GM12878 (cell line): ENCODE data around the gene SLC35A4. TPM values are rescaled to one million over a fixed set of nuclear protein-coding genes. Genes with fewer than 3 reads are reported as not detected.

Source experiments
- ATAC-seq: fragments of 200-7000 bp; cut with Tn5 transposase; 3 replicates; pipeline ENCODE4 v1.9.1; 2020; ENCODE audit warnings: mild to moderate bottlenecking, moderate library complexity
- BruUV-seq: library from RNA; stranded (reverse); fragments of 400-500 nt; replicated peaks from 2 replicates; lab custom pipeline; 2021; lab: Mats Ljungman, UMichigan
- CTCF ChIA-PET: fragments of 300-600 bp; sonication (Branson Sonifier 250); formaldehyde crosslinking; extraction: SDS; loops from one replicate; lab custom pipeline; 2021; ENCODE audit warnings: inconsistent platforms; lab: Yijun Ruan, JAX
- POLR2A ChIA-PET: fragments of 350-600 bp; formaldehyde crosslinking; extraction: SDS; loops from one replicate; lab custom pipeline; 2021; ENCODE audit warnings: inconsistent platforms; lab: Charles Lee
- RAD21 ChIA-PET: fragments of 300-600 bp; sonication (Branson Sonifier 250); formaldehyde crosslinking; loops from one replicate; lab custom pipeline; 2023; ENCODE audit warnings: antibody characterized with exemption; ENCODE audit not compliant: unreplicated experiment; lab: Charles Lee
- SMC1A ChIA-PET: fragments of 300-600 bp; sonication (Branson Sonifier 250); formaldehyde crosslinking; loops from one replicate; lab custom pipeline; 2023; ENCODE audit not compliant: unreplicated experiment, uncharacterized antibody; lab: Charles Lee
- DNase-seq: peaks from one replicate; pipeline ENCODE4 v3.0.0-alpha.2; 2011; ENCODE audit warnings: low read depth, low spot score
- FAIRE-seq: peaks from 3 replicates; lab custom pipeline; 2011; peaks lifted over from hg19 to GRCh38; lab: Jason Lieb, UNC
- H2AFZ ChIP-seq: 2 replicates; pipeline ENCODE4 v1.6.0; 2011; ENCODE audit warnings: low read depth, low read length, control low read depth; ENCODE audit not compliant: control insufficient read depth
- H3K27ac ChIP-seq: 2 replicates; pipeline ENCODE4 v1.5.1; 2011; ENCODE audit warnings: control low read depth; ENCODE audit not compliant: control insufficient read depth, insufficient read depth
- H3K27me3 ChIP-seq, 2 experiments: replicated peaks in 1 of 2; 2 replicates each; pipeline versions ENCODE4 v1.6.0 to v1.6.1; 2011; ENCODE audit warnings: low read length in 1 of 2; ENCODE audit not compliant: control insufficient read depth in 2 of 2, insufficient read depth in 2 of 2
- H3K36me3 ChIP-seq, 2 experiments: 2 replicates each; pipeline ENCODE4 v1.5.1; 2011; ENCODE audit warnings: low read length in 1 of 2; ENCODE audit not compliant: control insufficient read depth in 2 of 2, insufficient read depth in 2 of 2
- H3K4me1 ChIP-seq: 2 replicates; pipeline ENCODE4 v1.6.1; 2011; ENCODE audit warnings: mild to moderate bottlenecking, low read length, moderate library complexity, mixed read lengths; ENCODE audit not compliant: control insufficient read depth, insufficient read depth
- H3K4me2 ChIP-seq: 2 replicates; pipeline ENCODE4 v1.6.0; 2011; ENCODE audit warnings: control low read depth; ENCODE audit not compliant: control insufficient read depth, insufficient read depth
- H3K4me3 ChIP-seq: fragments of 200-600 bp; sonication (generic); 2 replicates; pipeline ENCODE4 v1.5.1; 2016
- H3K79me2 ChIP-seq: 2 replicates; pipeline ENCODE4 v1.6.0; 2011; ENCODE audit warnings: low read length; ENCODE audit not compliant: control insufficient read depth, insufficient read depth
- H3K9ac ChIP-seq: 2 replicates; pipeline ENCODE4 v1.8.0; 2011; ENCODE audit warnings: low read length, control low read depth, mixed read lengths; ENCODE audit not compliant: control insufficient read depth, insufficient read depth
- H3K9me3 ChIP-seq: replicated peaks from 3 replicates; pipeline ENCODE4 v1.5.1; 2011; ENCODE audit warnings: mild to moderate bottlenecking, low read length; ENCODE audit not compliant: control insufficient read depth, insufficient read depth
- H4K20me1 ChIP-seq: 2 replicates; pipeline ENCODE4 v1.6.0; 2011; ENCODE audit not compliant: control insufficient read depth, insufficient read depth
- ESRRA ChIP-seq: IDR thresholded peaks from 2 replicates; pipeline ENCODE4 v1.6.1; 2012; ENCODE audit warnings: mild to moderate bottlenecking, low read length, improper control_type of control experiment
- FOXK2 ChIP-seq: fragments of 450-650 bp; IDR thresholded peaks from 2 replicates; pipeline ENCODE4 v1.6.1; 2017; ENCODE audit warnings: mild to moderate bottlenecking, moderate library complexity
- FOXM1 ChIP-seq: IDR thresholded peaks from 2 replicates; pipeline ENCODE4 v1.6.1; 2012; ENCODE audit warnings: low read depth, mild to moderate bottlenecking, inconsistent platforms, low read length, moderate library complexity
- HDGF ChIP-seq: fragments of 450-650 bp; IDR thresholded peaks from 2 replicates; pipeline ENCODE4 v1.6.1; 2016; ENCODE audit warnings: antibody characterized with exemption
- IKZF2 ChIP-seq, 2 experiments: fragments of 450-650 bp; IDR thresholded peaks; 2 replicates each; pipeline ENCODE4 v1.6.1; 2017; ENCODE audit warnings: mild to moderate bottlenecking in 2 of 2, moderate library complexity in 2 of 2
- KLF5 ChIP-seq: fragments of 450-650 bp; IDR thresholded peaks from 2 replicates; pipeline ENCODE4 v1.6.1; 2014; ENCODE audit warnings: mild to moderate bottlenecking; ENCODE audit not compliant: partially characterized antibody
- MTA3 ChIP-seq: IDR thresholded peaks from 2 replicates; pipeline ENCODE4 v1.6.1; 2012; ENCODE audit warnings: low read length, inconsistent platforms, borderline replicate concordance
- ZNF217 ChIP-seq: fragments of 450-650 bp; IDR thresholded peaks from 2 replicates; pipeline ENCODE4 v1.6.1; 2017; ENCODE audit warnings: antibody characterized with exemption, mild to moderate bottlenecking
- WGBS: methylation state at CpG from one replicate; pipeline ENCODE4 v1.1.6; 2016; ENCODE audit warnings: low lambda C conversion rate; ENCODE audit not compliant: insufficient replicate concordance, insufficient coverage; ENCODE audit errors: missing lambda C conversion rate; 5-methylcytosine and 5-hydroxymethylcytosine counted together
- in situ Hi-C: fragments of 300-500 bp; cut with MboI; formaldehyde crosslinking; loops from 9 replicates; pipeline ENCODE4 v1.14.3; 2018; ENCODE audit warnings: mixed read lengths
- intact Hi-C: fragments of 100-400 bp; cut with micrococcal nuclease; formaldehyde crosslinking; loops from one replicate; pipeline ENCODE4 v1.14.2; 2022; ENCODE audit not compliant: unreplicated experiment
- polyA plus RNA-seq, 11 experiments: library from polyadenylated mRNA; depleted of rRNA in 4 of 11; unstranded in 6 of 11; stranded (reverse) in 5 of 11; fragments of >200 nt; fragmentation: Nextera tagmentation in 4 of 11; fragmentation: Illumina TruSeq in 1 of 11; extraction: Ambion mirVana in 4 of 11; extraction: Trizol in 1 of 11; gene quantifications; 1 replicate in 1 of 11; 2 replicates in 10 of 11; pipeline versions ENCODE4 v1.2.1 to v1.2.3, GENCODE V29; 2011 to 2016; ENCODE audit warnings: inconsistent platforms in 2 of 11, missing spikeins in 2 of 11, low read depth in 1 of 11
- total RNA-seq, 4 experiments: library from RNA; depleted of rRNA in 3 of 4; stranded (reverse); fragments of >200 nt in 3 of 4; fragmentation: Illumina TruSeq in 1 of 4; extraction: Trizol in 1 of 4; gene quantifications; 2 replicates each; pipeline versions ENCODE4 v1.2.1 to v1.2.3, GENCODE V29; 2013 to 2021
- TF ChIP-seq, protein P1 (sequence below): IDR thresholded peaks from 2 replicates; pipeline ENCODE4 v1.6.1; 2011; ENCODE audit warnings: borderline replicate concordance, low read depth, mild to moderate bottlenecking, moderate library complexity, mixed read lengths, low read length; ENCODE audit not compliant: insufficient read depth; ENCODE audit errors: extremely low read length
- TF ChIP-seq, protein P2 (sequence below): fragments of 450-650 bp; formaldehyde crosslinking; IDR thresholded peaks from 2 replicates; pipeline ENCODE4 v1.4.0; 2022; ENCODE audit warnings: mild to moderate bottlenecking, moderate library complexity
- TF ChIP-seq, protein P3 (sequence below): fragments of 450-650 bp; IDR thresholded peaks from 2 replicates; pipeline ENCODE4 v1.6.1; 2014; ENCODE audit warnings: mild to moderate bottlenecking

Gene SLC35A4
- total and polyA plus RNA-seq, 10 of the 15 experiments (the other 5 are each of a cell fraction or from before 2014, with no cell fraction given) = 23.8 to 167 (median 114) TPM

DNA sequence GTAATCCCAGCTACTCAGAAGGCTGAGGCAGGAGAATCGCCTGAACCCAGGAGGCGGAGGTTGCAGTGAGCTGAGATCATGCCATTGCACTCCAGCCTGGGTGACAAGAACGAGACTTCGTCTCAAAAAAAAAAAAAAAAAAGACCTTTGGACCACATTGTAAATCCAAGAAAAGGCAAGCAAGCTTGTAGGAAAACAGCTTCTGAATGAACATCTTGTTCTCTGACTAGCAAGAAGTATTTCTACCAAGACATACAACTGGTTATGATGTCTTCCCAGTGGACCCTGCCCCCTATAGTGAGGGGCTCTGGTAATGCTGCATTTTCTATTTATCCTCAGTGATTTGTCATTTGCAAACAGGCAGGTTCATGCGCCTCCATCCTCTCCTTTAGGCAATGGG is 21.7 kb upstream of the SLC35A4 start:
- Histone ChIP-seq H2AFZ (no peak overlapping the region), H4K20me1 (no peaks in the 10 kb centered on the region), H3K4me3 (no peak overlapping the region), H3K27me3 (no peaks in the 10 kb centered on the region), H3K4me1 (peaks cover 9% of the 10 kb centered on the region), H3K9ac (no peak overlapping the region), H3K36me3 (peaks cover 5 to 16% of the 10 kb centered on the region in 2 experiments), H3K27ac (no peak overlapping the region), H3K4me2 (no peak overlapping the region), H3K9me3 (no peaks in the 10 kb centered on the region), H3K79me2 (no peaks in the 10 kb centered on the region)
- intact Hi-C loops = no loop called here
- POLR2A ChIA-PET = interaction anchor here (0.6 to 1.0 kb wide), 2 partner anchors 12 to 288 kb away, joined by 3 to 5 read pairs; no protein-coding TSS in a partner anchor
- CTCF ChIA-PET = no interaction called here
- in situ Hi-C loops = no loop called here
- no TSS peak for BruUV-seq
- ATAC-seq = no peak
- TF ChIP-seq MTA3 = no peak
- TF ChIP-seq FOXK2 = no peak
- TF ChIP-seq KLF5 = no peak
- TF ChIP-seq, protein P1, sequence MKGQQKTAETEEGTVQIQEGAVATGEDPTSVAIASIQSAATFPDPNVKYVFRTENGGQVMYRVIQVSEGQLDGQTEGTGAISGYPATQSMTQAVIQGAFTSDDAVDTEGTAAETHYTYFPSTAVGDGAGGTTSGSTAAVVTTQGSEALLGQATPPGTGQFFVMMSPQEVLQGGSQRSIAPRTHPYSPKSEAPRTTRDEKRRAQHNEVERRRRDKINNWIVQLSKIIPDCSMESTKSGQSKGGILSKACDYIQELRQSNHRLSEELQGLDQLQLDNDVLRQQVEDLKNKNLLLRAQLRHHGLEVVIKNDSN = no peak
- TF ChIP-seq HDGF = no peak
- TF ChIP-seq, protein P2, sequence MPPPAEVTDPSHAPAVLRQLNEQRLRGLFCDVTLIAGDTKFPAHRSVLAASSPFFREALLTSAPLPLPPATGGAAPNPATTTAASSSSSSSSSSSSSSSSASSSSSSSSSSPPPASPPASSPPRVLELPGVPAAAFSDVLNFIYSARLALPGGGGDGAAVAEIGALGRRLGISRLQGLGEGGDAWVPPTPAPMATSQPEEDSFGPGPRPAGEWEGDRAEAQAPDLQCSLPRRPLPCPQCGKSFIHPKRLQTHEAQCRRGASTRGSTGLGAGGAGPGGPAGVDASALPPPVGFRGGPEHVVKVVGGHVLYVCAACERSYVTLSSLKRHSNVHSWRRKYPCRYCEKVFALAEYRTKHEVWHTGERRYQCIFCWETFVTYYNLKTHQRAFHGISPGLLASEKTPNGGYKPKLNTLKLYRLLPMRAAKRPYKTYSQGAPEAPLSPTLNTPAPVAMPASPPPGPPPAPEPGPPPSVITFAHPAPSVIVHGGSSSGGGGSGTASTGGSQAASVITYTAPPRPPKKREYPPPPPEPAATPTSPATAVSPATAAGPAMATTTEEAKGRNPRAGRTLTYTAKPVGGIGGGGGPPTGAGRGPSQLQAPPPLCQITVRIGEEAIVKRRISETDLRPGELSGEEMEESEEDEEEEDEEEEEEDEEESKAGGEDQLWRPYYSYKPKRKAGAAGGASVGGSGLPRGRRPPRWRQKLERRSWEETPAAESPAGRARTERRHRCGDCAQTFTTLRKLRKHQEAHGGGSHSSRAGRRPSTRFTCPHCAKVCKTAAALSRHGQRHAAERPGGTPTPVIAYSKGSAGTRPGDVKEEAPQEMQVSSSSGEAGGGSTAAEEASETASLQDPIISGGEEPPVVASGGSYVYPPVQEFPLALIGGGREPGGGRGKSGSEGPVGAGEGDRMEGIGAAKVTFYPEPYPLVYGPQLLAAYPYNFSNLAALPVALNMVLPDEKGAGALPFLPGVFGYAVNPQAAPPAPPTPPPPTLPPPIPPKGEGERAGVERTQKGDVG = no peak
- no peak for TF ChIP-seq ESRRA
- TF ChIP-seq, protein P3, sequence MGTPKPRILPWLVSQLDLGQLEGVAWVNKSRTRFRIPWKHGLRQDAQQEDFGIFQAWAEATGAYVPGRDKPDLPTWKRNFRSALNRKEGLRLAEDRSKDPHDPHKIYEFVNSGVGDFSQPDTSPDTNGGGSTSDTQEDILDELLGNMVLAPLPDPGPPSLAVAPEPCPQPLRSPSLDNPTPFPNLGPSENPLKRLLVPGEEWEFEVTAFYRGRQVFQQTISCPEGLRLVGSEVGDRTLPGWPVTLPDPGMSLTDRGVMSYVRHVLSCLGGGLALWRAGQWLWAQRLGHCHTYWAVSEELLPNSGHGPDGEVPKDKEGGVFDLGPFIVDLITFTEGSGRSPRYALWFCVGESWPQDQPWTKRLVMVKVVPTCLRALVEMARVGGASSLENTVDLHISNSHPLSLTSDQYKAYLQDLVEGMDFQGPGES = no peak
- no peak for TF ChIP-seq FOXM1
- no peak for TF ChIP-seq IKZF2 (IDR thresholded peaks at IDR 0.05)
- TF ChIP-seq ZNF217 = no peak
- no peak for DNase-seq
- FAIRE-seq = no peak
- RAD21 ChIA-PET = no interaction called here
- WGBS = 98% methylated on average over 3 of the region's 5 CpGs
- SMC1A ChIA-PET = interaction anchor here (1.6 kb wide), 1 partner anchor 10 kb away, joined by 5 read pairs; no protein-coding TSS in a partner anchor
